Sigmoid colon (tissue), 4 donors: ENCODE results near the gene CNMD.

ENCODE experiments used
- CTCF ChIP-seq, 4 experiments: fragments of 450-650 bp in 3 of 4; fragments of 200-600 bp in 1 of 4; IDR thresholded peaks; one replicate each; pipeline ENCODE4 v1.5.1; 2016 to 2019; ENCODE audit warnings: antibody characterized with exemption in 4 of 4, mild to moderate bottlenecking in 3 of 4, moderate library complexity in 2 of 4
- EP300 ChIP-seq, 4 donors: sonication (generic); formaldehyde crosslinking; IDR thresholded peaks; one replicate each; pipeline ENCODE4 v1.6.1; 2017; ENCODE audit warnings: antibody characterized with exemption in 4 of 4
- POLR2A ChIP-seq, 2 donors: fragments of 450-650 bp; IDR thresholded peaks; one replicate each; pipeline ENCODE4 v1.6.1; 2016; ENCODE audit warnings: antibody characterized with exemption in 2 of 2, mild to moderate bottlenecking in 2 of 2, moderate library complexity in 2 of 2
- POLR2AphosphoS5 ChIP-seq, 4 donors: sonication (generic); formaldehyde crosslinking; IDR thresholded peaks; one replicate each; pipeline ENCODE4 v1.6.1; 2017; ENCODE audit warnings: antibody characterized with exemption in 4 of 4

- TF ChIP-seq CTCF (IDR thresholded peaks at IDR 0.05) (no peak), POLR2A (IDR thresholded peaks at IDR 0.05) (no peak), POLR2AphosphoS5 (IDR thresholded peaks at IDR 0.05) (no peak), EP300 (IDR thresholded peaks at IDR 0.05) (no peak)
These were observed at the start of gene CNMD for GRCh38 chr13:52739468-52740071.
